ENCODE results near the gene IGF1.
"Not testable (repeated sequence)": the region's sequence is repeated elsewhere in the genome, so short reads cannot be mapped to it uniquely, and the experiment has no call there.

The IGF1 gene

GRCh38 chr12:102452605-102453004 lies 27.8 kb downstream of the IGF1 start:
- DNase-seq (ENCODE audit: low spot score) = no peak
- TF ChIP-seq CTCF (IDR thresholded peaks at IDR 0.05; ENCODE audit: extremely low read depth, missing control alignments) = no peak

GRCh38 chr12:102449018-102449417 lies 31.3 kb downstream of the IGF1 start:
- not testable (repeated sequence) for DNase-seq (ENCODE audit: low spot score)

- DNase-seq (ENCODE audit: low spot score) = not testable (repeated sequence)
Measured at GRCh38 chr12:102447426-102447825, 32.9 kb downstream of the IGF1 start.

GRCh38 chr12:102444707-102445106 lies 35.7 kb downstream of the IGF1 start:
- no peak for TF ChIP-seq CTCF (IDR thresholded peaks at IDR 0.05; ENCODE audit: extremely low read depth, missing control alignments)
- DNase-seq (ENCODE audit: low spot score) = no peak

GRCh38 chr12:102444093-102444492 lies 36.3 kb downstream of the IGF1 start:
- DNase-seq (ENCODE audit: low spot score) = no peak
- TF ChIP-seq CTCF (IDR thresholded peaks at IDR 0.05; ENCODE audit: extremely low read depth, missing control alignments) = no peak

GRCh38 chr12:102441077-102441596 lies 39.2 kb downstream of the IGF1 start:
- no peak for DNase-seq (ENCODE audit: low spot score)
- no peak for TF ChIP-seq CTCF (IDR thresholded peaks at IDR 0.05; ENCODE audit: extremely low read depth, missing control alignments)

GRCh38 chr12:102439426-102440405 lies 40.6 kb downstream of the IGF1 start:
- no peak for TF ChIP-seq CTCF (IDR thresholded peaks at IDR 0.05; ENCODE audit: extremely low read depth, missing control alignments)
- no peak for DNase-seq (ENCODE audit: low spot score)

- TF ChIP-seq CTCF (IDR thresholded peaks at IDR 0.05; ENCODE audit: extremely low read depth, missing control alignments) = no peak
- DNase-seq (ENCODE audit: low spot score) = no peak
Measured at GRCh38 chr12:102438827-102439210, 41.5 kb downstream of the IGF1 start.

Data from GM20000 (cell line).